Activated CD4-positive, alpha-beta T cell treated with anti-CD3 and anti-CD28 coated beads for 4 hours (primary cell): ENCODE results near the gene KRT3.
"Not testable (repeated sequence)": the region's sequence is repeated elsewhere in the genome, so short reads cannot be mapped to it uniquely, and the experiment has no call there.

ENCODE experiments used
- DNase-seq, 2 donors: peaks; one replicate each; pipeline ENCODE4 v3.0.0-alpha.2; 2020

Gene KRT3

GRCh38 chr12:52796839-52797528 is 1.1 kb upstream of the KRT3 start:
- no peak for DNase-seq

GRCh38 chr12:52796429-52796794 is 495 bp upstream of the KRT3 start:
- no peak for DNase-seq

- DNase-seq = not testable (repeated sequence)
Observed at GRCh38 chr12:52795332-52795674, 614 bp downstream of the KRT3 start.

GRCh38 chr12:52794479-52795331 is 1.2 kb downstream of the KRT3 start:
- DNase-seq = no peak

GRCh38 chr12:52792185-52793029 is 3.5 kb downstream of the KRT3 start:
- DNase-seq = no peak

GRCh38 chr12:52791271-52792184 is 4.4 kb downstream of the KRT3 start:
- no peak for DNase-seq

GRCh38 chr12:52790427-52791270 is 5.3 kb downstream of the KRT3 start:
- no peak for DNase-seq

GRCh38 chr12:52789637-52790426 is 6.1 kb downstream of the KRT3 start:
- DNase-seq = no peak

- no peak for DNase-seq
Observed at GRCh38 chr12:52788876-52789636, 6.9 kb downstream of the KRT3 start.

GRCh38 chr12:52788192-52788875 is 7.6 kb downstream of the KRT3 start:
- no peak for DNase-seq

- DNase-seq = no peak
Observed at GRCh38 chr12:52787324-52788191, 8.4 kb downstream of the KRT3 start.

- no peak for DNase-seq
Observed at GRCh38 chr12:52784909-52785308, 11.0 kb downstream of the KRT3 start.

- no peak for DNase-seq
Observed at GRCh38 chr12:52783563-52784316, 12.2 kb downstream of the KRT3 start.

- DNase-seq = no peak
Observed at GRCh38 chr12:52782502-52782901, 13.4 kb downstream of the KRT3 start.

- no peak for DNase-seq
Observed at GRCh38 chr12:52781399-52782082, 14.4 kb downstream of the KRT3 start.

- DNase-seq = no peak
Observed at GRCh38 chr12:52779914-52780313, 16.0 kb downstream of the KRT3 start.

GRCh38 chr12:52778833-52779232 is 17.1 kb downstream of the KRT3 start:
- DNase-seq = no peak
